NCI-H82 treated with DMSO at 0.1 percent for 48 hours (cell line): ENCODE results near the gene GTSE1.

Experiments used
- DNase-seq: peaks from one replicate; lab custom pipeline; 2025; ENCODE audit not compliant: unreplicated experiment; lab: John Stamatoyannopoulos, UW

The GTSE1 gene

GRCh38 chr22:46364341-46365165, 67.9 kb downstream of the GTSE1 start:
- no peak for DNase-seq

GRCh38 chr22:46365166-46365624, 68.5 kb downstream of the GTSE1 start:
- no peak for DNase-seq

- no peak for DNase-seq
Measured at GRCh38 chr22:46366327-46366731, 69.7 kb downstream of the GTSE1 start.

GRCh38 chr22:46366801-46367706, 70.4 kb downstream of the GTSE1 start:
- no peak for DNase-seq

- DNase-seq = no peak
Measured at GRCh38 chr22:46367707-46368191, 71.1 kb downstream of the GTSE1 start.

DNA sequence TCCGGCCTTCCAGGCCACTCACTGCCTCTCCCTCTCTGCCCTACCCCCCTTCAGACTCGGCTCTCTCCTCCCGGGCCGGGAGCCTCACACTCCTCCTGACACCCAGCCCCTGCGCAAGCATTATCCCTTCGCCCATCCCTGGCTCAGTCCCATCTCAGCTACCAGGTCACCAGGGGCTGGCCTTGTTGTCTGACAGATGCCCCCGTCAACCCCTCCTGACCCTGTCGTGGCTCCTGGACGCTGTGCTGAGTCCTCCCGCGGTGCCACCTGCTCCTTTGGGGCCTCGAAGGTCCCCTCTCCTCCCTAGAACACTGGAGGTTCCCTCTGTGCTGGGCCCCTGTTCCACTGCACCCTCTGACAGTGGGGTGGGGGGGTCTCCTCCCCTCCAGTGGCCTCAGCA, 71.8 kb downstream of the GTSE1 start:
- no peak for DNase-seq

- no peak for DNase-seq
Measured at GRCh38 chr22:46368871-46369715, 72.4 kb downstream of the GTSE1 start.

GRCh38 chr22:46369716-46370583, 73.3 kb downstream of the GTSE1 start:
- no peak for DNase-seq

DNA sequence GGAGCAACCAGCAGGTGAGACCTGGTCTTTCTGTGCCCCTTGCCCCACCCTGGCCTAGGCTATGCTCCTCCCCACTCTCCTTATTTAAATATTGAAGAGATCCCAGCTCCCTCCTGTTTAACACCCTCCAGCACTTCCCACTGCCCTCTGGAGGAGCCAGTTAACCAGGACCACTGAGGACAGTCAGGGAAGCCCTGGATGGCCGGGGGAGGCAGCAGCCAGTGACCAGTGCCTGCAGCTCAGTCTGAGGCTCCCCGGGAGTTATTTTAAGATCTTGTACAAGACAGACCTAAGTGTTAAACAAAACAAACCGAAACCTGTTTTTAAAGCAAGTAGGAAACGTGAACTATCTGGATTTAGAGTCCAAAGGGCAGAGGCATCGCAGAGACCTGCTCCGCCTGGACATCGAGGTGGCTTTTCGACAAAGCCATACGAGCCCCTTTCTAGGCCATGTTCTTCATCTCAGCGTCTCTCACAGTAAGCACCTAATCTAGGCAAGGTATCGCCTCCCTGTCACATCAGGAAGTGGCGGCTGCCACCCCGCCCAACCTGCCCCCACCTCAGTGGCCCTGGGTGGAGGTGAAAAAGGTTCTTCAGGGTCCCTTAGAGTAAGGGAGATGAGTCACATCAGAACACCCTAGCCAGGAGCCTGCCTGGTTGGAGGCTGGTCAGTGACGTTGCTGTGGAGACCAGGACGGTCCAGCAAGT, 74.1 kb downstream of the GTSE1 start:
- no peak for DNase-seq

DNA sequence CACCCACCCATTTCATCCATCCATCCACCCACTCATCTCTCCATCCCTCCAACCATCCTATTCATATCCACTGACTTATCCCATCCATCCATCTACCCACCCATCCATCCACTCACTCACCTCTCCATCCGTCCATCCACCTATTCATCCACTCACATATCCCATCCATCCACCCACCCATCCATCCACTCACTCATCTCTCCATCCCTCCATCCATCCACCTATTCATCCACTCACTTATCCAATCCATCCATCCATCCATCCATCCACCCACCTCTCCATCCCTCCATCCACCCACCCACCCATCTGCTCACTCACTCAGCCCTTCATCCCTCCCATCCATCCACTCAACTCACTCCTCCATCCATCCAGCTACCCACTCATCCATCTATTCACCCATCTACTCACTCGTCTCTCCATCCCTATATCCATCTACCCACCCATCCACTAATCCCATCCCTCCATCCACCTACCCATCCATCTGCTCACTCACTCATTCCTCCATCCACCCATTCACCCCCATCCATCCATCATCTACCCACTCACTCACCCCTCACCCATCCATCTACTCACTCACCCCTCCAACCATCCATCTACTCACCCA, 75.1 kb downstream of the GTSE1 start:
- no peak for DNase-seq

DNA sequence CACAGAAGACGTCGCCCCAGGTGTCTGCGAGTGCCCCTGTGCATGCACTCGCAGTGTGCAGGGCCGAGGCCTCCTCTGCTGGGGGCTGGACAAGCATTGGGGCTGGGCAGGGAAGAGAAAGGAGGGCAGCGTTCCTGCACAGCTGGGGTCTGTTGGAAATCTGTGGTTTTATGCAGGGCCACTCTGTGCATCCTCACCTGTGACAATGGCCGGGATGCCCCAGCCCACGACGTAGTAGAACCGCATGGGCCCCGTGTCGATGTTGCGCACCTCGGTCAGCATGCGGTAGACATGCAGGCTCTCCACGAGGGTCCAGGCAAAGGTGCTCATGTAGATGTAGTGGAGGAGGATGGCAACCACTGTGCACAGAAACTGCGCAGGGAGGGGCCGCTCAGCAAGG, 76.0 kb downstream of the GTSE1 start:
- DNase-seq = no peak

- no peak for DNase-seq
Measured at GRCh38 chr22:46373159-46373558, 76.5 kb downstream of the GTSE1 start.

DNA sequence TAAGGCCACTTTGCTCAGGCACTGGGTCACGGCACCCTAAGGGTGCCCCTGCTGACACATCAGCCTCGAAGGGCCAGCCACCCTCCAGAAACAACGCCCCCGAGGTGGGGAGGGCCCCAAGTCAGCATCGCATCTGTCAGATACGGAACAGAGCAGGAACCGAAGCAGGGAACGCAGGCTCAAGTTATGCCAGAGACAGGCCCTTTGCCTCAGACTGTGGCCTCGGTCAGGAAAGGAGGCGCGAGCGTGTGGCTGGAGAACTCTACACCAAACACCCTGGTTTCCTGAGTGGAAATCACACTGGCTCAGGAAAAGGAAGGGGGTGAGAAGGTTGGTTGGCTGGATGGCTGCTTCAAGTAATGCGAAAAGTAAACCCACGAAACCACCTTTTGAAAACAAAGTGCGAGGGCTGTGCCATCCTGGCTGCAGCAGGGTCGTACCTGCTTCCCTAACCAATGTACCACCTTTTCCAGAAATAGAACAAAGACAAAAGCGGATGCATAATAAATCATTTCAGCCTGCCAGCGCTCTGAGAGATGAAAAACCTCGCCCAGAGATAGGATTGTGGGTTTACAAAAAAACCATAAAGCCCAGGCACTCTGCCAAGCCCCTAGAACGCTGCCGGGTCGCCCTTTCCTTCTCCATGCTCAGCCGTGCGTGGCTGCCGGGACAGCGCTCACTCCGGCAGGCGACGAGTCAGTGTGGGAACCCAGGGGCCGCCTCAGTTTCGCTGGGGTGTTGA, 77.4 kb downstream of the GTSE1 start:
- no peak for DNase-seq

- no peak for DNase-seq
Measured at GRCh38 chr22:46374663-46375474, 78.2 kb downstream of the GTSE1 start.

DNA sequence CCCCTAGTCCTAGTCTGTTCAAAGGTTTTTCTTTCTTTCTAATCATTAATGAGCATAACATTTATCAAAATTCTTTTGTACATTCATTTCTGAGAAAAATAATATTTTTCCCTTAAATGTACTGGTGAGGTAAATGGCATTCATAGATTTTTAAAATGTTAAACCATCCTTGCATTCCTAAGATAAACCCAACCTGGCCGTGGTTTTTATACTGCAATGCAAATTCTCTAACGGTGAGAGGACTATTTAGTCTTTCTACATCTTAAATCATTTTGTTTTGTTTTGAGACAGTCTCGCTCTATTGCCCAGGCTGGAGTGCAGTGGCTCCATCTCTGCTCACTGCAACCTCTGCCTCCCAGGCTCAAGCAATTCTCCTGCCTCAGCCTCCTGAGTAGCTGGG, 79.4 kb downstream of the GTSE1 start:
- no peak for DNase-seq

DNA sequence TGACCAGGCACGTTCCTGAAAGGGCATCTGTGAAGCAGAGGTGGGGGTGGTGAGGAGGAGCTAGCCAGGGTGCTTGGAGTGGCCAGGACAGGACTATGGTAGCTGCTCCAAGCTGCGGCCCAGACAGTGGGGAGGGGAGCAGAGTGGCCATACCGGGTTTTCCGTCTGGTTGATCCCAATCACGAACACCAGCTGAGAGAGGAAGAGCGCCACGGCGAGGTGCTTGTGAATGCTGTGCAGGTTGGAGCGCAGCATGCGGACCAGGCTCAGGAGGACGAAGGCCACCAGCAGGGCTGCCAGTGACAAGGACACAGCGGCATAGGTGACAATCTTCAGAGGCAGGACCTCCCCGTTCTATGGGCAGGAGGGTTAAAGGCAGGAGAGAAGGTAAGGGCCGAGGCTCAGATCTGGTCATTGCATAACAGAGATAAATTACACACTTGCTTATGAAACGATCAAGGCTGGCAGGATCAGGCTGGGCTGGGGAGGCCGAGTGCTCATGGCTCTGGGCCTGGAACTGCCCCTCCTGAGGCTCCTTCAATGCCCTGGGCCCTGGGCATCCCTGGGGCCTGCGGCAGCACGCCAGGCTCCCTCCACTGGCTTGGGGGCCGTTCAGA, 80.3 kb downstream of the GTSE1 start:
- no peak for DNase-seq
